ENCODE data around the gene OTOGL.

The OTOGL gene

DNA sequence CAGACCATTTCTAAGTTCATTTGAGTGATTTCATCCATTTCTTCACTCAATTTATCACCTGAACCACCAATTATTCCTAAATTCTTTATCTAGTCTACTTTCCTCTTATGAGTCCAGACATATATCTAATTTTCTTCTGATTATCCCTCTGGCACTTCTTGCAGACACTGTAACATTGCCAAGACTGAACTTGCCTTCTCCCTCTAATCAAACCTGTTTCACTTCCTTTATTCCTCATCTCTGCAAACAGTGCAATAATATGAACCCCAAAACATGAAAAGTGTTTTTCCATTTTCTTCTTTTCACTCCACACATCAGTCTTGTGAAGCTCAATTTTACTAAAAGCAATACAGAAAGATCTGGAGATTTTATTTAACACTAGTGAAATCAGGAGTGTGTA, 306.9 kb downstream of the OTOGL start:
- H3K4me1 ChIP-seq (ENCODE audit: control insufficient read depth, low read length), result no peaks in the 10 kb centered on the region
- H4K20me1 ChIP-seq (ENCODE audit: control insufficient read depth, insufficient read depth, low read depth, low read length), result no peaks in the 10 kb centered on the region
- no peaks in the 10 kb centered on the region for H3K9me3 ChIP-seq (ENCODE audit: control insufficient read depth, insufficient read depth, low read length)
- TF ChIP-seq, protein P1, sequence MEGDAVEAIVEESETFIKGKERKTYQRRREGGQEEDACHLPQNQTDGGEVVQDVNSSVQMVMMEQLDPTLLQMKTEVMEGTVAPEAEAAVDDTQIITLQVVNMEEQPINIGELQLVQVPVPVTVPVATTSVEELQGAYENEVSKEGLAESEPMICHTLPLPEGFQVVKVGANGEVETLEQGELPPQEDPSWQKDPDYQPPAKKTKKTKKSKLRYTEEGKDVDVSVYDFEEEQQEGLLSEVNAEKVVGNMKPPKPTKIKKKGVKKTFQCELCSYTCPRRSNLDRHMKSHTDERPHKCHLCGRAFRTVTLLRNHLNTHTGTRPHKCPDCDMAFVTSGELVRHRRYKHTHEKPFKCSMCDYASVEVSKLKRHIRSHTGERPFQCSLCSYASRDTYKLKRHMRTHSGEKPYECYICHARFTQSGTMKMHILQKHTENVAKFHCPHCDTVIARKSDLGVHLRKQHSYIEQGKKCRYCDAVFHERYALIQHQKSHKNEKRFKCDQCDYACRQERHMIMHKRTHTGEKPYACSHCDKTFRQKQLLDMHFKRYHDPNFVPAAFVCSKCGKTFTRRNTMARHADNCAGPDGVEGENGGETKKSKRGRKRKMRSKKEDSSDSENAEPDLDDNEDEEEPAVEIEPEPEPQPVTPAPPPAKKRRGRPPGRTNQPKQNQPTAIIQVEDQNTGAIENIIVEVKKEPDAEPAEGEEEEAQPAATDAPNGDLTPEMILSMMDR (IDR thresholded peaks at IDR 0.05; ENCODE audit: low read depth, low read length, poor library complexity, severe bottlenecking), result no peak
- TF ChIP-seq EZH2phosphoT487 (IDR thresholded peaks at IDR 0.05; ENCODE audit: borderline replicate concordance, low read length), result no peak
- no peaks in the 10 kb centered on the region for H3K9me2 ChIP-seq (replicated peaks; ENCODE audit: control insufficient read depth, low read length)
- no peak overlapping the region for H3K4me2 ChIP-seq (ENCODE audit: low read length)
- no peak overlapping the region for H3K27ac ChIP-seq (ENCODE audit: low read depth, low read length)
- H3K27me3 ChIP-seq (ENCODE audit: control insufficient read depth, low read length), result 0 out of 2 replicates have a peak, but pooled peaks cover 3% of the 10 kb centered on the region
- H3K4me3 ChIP-seq (ENCODE audit: low read length), result no peak overlapping the region
- no peaks in the 10 kb centered on the region for H3F3A ChIP-seq (ENCODE audit: control insufficient read depth, insufficient read depth)
- no peaks in the 10 kb centered on the region for H3K79me2 ChIP-seq (ENCODE audit: control insufficient read depth, low read length)
- H3K36me3 ChIP-seq (ENCODE audit: control insufficient read depth, low read length), result no peaks in the 10 kb centered on the region

DNA sequence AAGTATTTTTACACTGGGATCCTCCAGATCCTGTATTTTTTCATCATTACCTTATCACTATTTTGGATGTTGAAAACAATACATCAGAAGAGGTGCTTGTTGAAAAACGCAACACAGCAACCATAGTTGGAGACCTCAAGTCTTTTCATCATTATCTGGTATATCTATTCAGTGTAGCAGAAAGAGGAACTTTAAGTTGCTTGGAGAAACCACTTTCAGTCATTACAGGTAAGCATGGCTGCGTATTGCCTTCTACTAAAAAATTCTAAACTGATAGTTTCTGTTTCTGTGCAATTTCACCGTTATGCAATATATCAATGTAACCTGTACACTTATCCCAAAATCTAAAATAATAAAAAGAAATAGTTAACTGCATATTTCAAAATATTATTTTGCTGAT, 312.4 kb downstream of the OTOGL start:
- Histone ChIP-seq H3F3A (ENCODE audit: control insufficient read depth, insufficient read depth) (no peaks in the 10 kb centered on the region), H3K4me2 (ENCODE audit: low read length) (no peak overlapping the region), H3K27ac (ENCODE audit: low read depth, low read length) (no peak overlapping the region), H3K27me3 (ENCODE audit: control insufficient read depth, low read length) (no peaks in the 10 kb centered on the region), H3K4me1 (ENCODE audit: control insufficient read depth, low read length) (no peaks in the 10 kb centered on the region), H3K9me2 (replicated peaks; ENCODE audit: control insufficient read depth, low read length) (no peaks in the 10 kb centered on the region), H4K20me1 (ENCODE audit: control insufficient read depth, insufficient read depth, low read depth, low read length) (no peaks in the 10 kb centered on the region), H3K4me3 (ENCODE audit: low read length) (no peak overlapping the region), H3K79me2 (ENCODE audit: control insufficient read depth, low read length) (no peaks in the 10 kb centered on the region), H3K36me3 (ENCODE audit: control insufficient read depth, low read length) (no peaks in the 10 kb centered on the region), H3K9me3 (ENCODE audit: control insufficient read depth, insufficient read depth, low read length) (no peaks in the 10 kb centered on the region)
- TF ChIP-seq EZH2phosphoT487 (IDR thresholded peaks at IDR 0.05; ENCODE audit: borderline replicate concordance, low read length), result no peak
- TF ChIP-seq, protein P1 (IDR thresholded peaks at IDR 0.05; ENCODE audit: low read depth, low read length, poor library complexity, severe bottlenecking), result no peak

DNA sequence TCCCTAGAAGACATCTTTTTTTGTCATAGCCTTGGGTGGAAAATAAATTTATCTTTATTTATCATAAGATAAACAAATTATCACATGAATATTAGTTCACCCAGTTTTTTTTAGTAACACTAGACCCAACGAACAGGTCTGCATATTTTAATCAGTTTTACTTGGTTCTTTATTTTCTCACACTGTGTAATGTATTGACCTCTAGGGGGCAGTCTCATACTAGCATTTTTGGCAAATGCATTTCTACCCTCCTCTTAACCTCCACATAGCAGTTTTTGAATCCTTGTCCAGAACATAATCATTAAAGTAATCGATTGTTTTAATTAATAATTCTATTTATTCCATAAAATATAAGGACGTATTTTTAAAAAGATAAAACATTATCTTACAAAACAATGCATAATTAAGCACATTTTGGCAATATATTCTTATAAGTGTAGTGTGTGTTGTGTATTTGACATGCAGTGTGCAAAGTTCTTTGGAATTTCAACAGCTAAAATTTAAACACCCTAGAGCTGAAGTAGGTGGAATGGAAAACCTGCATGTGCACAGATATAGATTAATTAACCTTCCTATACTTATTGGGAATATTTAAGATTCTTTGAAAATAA, 313.1 kb downstream of the OTOGL start:
- Histone ChIP-seq H3K9me2 (replicated peaks; ENCODE audit: control insufficient read depth, low read length) (no peaks in the 10 kb centered on the region), H3K9me3 (ENCODE audit: control insufficient read depth, insufficient read depth, low read length) (no peaks in the 10 kb centered on the region), H3K79me2 (ENCODE audit: control insufficient read depth, low read length) (no peaks in the 10 kb centered on the region), H3K4me3 (ENCODE audit: low read length) (no peak overlapping the region), H3F3A (ENCODE audit: control insufficient read depth, insufficient read depth) (no peaks in the 10 kb centered on the region), H3K27ac (ENCODE audit: low read depth, low read length) (no peak overlapping the region), H3K27me3 (ENCODE audit: control insufficient read depth, low read length) (no peaks in the 10 kb centered on the region), H3K36me3 (ENCODE audit: control insufficient read depth, low read length) (no peaks in the 10 kb centered on the region), H4K20me1 (ENCODE audit: control insufficient read depth, insufficient read depth, low read depth, low read length) (no peaks in the 10 kb centered on the region), H3K4me1 (ENCODE audit: control insufficient read depth, low read length) (no peaks in the 10 kb centered on the region), H3K4me2 (ENCODE audit: low read length) (no peak overlapping the region)
- TF ChIP-seq EZH2phosphoT487 (IDR thresholded peaks at IDR 0.05; ENCODE audit: borderline replicate concordance, low read length), result no peak
- TF ChIP-seq, protein P1 (IDR thresholded peaks at IDR 0.05; ENCODE audit: low read depth, low read length, poor library complexity, severe bottlenecking), result peak; percentile 55
